Psoas muscle (tissue), 8 donors: Measurements from ENCODE around the gene UBE2H. TPM values are rescaled to one million over a fixed set of nuclear protein-coding genes. Genes with fewer than 3 reads are reported as not detected.

Experiments used
- ATAC-seq, 4 donors: fragments of 200-7000 bp; cut with Tn5 transposase; one replicate each; pipeline ENCODE4 v1.9.1; 2020; ENCODE audit warnings: moderate library complexity in 3 of 4, mild to moderate bottlenecking in 2 of 4
- DNase-seq, 2 donors: peaks; one replicate each; pipeline ENCODE4 v3.0.0-alpha.2; 2020
- H3K27ac ChIP-seq: fragments of 200-600 bp; one replicate; pipeline ENCODE4 v1.8.0; 2022
- H3K27me3 ChIP-seq, 3 donors: fragments of 200-600 bp in 1 of 3; one replicate each; pipeline versions ENCODE4 v1.6.1 to v1.8.0; 2013 to 2022; ENCODE audit warnings: low read length in 2 of 3, mild to moderate bottlenecking in 2 of 3, moderate library complexity in 1 of 3; ENCODE audit not compliant: insufficient read depth in 3 of 3
- H3K36me3 ChIP-seq, 2 donors: fragments of 200-600 bp in 1 of 2; one replicate each; pipeline versions ENCODE4 v1.6.1 to v1.8.0; 2013 to 2022; ENCODE audit warnings: low read depth in 1 of 2, mild to moderate bottlenecking in 1 of 2, moderate library complexity in 1 of 2; ENCODE audit not compliant: insufficient read depth in 1 of 2
- H3K4me1 ChIP-seq: fragments of 200-600 bp; one replicate; pipeline ENCODE4 v1.8.0; 2022
- H3K4me3 ChIP-seq: fragments of 200-600 bp; one replicate; pipeline ENCODE4 v1.8.0; 2022; ENCODE audit warnings: mild to moderate bottlenecking
- H3K9me3 ChIP-seq: fragments of 200-600 bp; one replicate; pipeline ENCODE4 v1.8.0; 2022
- WGBS, 3 donors: extraction: QIAGEN DNeasy Blood & Tissue Kit; methylation state at CpG; one replicate each; pipeline versions ENCODE4 v1.1.6 to v1.1.7; 2013; 5-methylcytosine and 5-hydroxymethylcytosine counted together
- intact Hi-C, 2 donors: fragments of 100-400 bp; cut with DNase I; formaldehyde crosslinking; loops; one replicate each; pipeline versions ENCODE4 v1.11.0 to v1.14.2; 2022
- polyA plus RNA-seq, 3 donors: library from polyadenylated mRNA; stranded (reverse); fragments of 200-250 nt; gene quantifications; one replicate each; pipeline ENCODE4 v1.2.3, GENCODE V29; 2013
- total RNA-seq, 4 donors: library from RNA; stranded (reverse); fragmentation: NEBNext Ultra II Directional in 2 of 4; extraction: Animal tissue kit (Norgen Biotek cat#: 25700) in 2 of 4; gene quantifications; one replicate each; pipeline versions ENCODE4 v1.2.1 to v1.2.4, GENCODE V29; 2021 to 2023
- TF ChIP-seq, protein P1 (sequence below): fragments of 200-600 bp; IDR thresholded peaks from one replicate; pipeline ENCODE4 v1.8.0; 2022; ENCODE audit warnings: antibody characterized with exemption
- donor health status: healthy with polysubstance abuse.
- donor health status: DM: no; HTN: no; CAD: no; lungs with moderate emphysema.
- donor health status: Bipolar disorder and iron deficiency.
- donor health status: healthy.
- donor health status: DM: yes; HTN: yes; CAD: no.
- donor health status: DM: no; HTN: no; CAD: no.
- donor health status: DM: no; HTN: no; CAD: no.
- donor health status: DM: yes; HTN: yes; CAD: no.

The UBE2H gene
- total and polyA plus RNA-seq, 7 donors: 17.3 to 115 (median 77.3) TPM

DNA sequence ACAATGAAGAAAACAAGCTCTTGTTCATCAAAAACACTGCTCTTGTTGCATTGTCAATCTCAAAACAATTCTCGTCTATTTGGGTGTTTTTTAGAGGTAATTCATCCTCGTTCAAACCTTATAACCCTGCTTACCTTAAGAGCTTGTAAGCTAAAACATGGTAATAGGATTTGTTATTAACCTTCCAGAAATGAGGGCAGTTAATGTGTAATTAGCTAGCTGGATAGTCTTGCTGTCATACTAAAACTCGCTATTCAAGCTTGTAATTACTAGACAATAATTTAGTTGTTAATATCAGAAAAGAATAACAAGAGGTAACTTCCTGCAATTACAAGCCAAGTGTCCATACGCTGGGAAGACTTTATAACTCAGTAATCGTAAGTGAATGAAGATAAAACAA is 101.6 kb downstream of the UBE2H start:
- no peak for DNase-seq
- Histone ChIP-seq H3K27ac (no peak overlapping the region), H3K9me3 (no peaks in the 10 kb centered on the region), H3K36me3 (peaks cover 2 to 3% of the 10 kb centered on the region in 2 donors), H3K4me3 (no peak overlapping the region), H3K27me3 (no peaks in the 10 kb centered on the region), H3K4me1 (peaks cover 43% of the 10 kb centered on the region)
- ATAC-seq: no peak
- intact Hi-C loops: loop anchor here in 1 of 2 donors (10.0 kb wide), 1 partner anchor 54 kb away; no protein-coding TSS in a partner anchor
- whole genome bisulfite sequencing, 3 donors: 91 to 94% (median 93%) methylated on average over 5 of the region's 5 CpGs
- TF ChIP-seq, protein P1, sequence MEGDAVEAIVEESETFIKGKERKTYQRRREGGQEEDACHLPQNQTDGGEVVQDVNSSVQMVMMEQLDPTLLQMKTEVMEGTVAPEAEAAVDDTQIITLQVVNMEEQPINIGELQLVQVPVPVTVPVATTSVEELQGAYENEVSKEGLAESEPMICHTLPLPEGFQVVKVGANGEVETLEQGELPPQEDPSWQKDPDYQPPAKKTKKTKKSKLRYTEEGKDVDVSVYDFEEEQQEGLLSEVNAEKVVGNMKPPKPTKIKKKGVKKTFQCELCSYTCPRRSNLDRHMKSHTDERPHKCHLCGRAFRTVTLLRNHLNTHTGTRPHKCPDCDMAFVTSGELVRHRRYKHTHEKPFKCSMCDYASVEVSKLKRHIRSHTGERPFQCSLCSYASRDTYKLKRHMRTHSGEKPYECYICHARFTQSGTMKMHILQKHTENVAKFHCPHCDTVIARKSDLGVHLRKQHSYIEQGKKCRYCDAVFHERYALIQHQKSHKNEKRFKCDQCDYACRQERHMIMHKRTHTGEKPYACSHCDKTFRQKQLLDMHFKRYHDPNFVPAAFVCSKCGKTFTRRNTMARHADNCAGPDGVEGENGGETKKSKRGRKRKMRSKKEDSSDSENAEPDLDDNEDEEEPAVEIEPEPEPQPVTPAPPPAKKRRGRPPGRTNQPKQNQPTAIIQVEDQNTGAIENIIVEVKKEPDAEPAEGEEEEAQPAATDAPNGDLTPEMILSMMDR: no peak

DNA sequence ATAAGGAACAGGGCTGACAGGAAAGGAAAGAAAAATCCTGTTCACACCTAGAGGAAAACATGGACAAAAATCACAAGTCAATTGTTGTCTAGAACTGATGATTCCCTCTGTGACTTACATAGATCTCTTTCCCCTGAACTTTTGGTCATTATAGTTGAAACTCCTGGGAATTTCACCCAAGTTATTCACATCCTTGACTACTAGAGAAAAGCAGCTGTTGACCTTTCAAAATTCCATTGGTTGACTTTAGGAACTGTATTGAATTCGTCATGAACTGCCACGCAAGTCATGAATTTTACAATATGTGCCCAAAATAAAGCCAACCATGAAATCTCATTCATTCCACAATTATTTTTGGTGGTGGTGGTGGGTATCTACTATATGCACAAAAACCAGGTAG is 104.3 kb downstream of the UBE2H start:
- Histone ChIP-seq H3K4me1 (peaks cover 50% of the 10 kb centered on the region), H3K9me3 (no peaks in the 10 kb centered on the region), H3K27me3 (no peaks in the 10 kb centered on the region), H3K36me3 (no peaks in the 10 kb centered on the region), H3K4me3 (no peak overlapping the region), H3K27ac (peak overlapping the region; percentile 14)
- WGBS, 3 donors: 65 to 72% (median 67%) methylated on average over 2 of the region's 2 CpGs
- ATAC-seq (no peak), DNase-seq (no peak)
- TF ChIP-seq, protein P1: no peak
- intact Hi-C loops: no loop called here

DNA sequence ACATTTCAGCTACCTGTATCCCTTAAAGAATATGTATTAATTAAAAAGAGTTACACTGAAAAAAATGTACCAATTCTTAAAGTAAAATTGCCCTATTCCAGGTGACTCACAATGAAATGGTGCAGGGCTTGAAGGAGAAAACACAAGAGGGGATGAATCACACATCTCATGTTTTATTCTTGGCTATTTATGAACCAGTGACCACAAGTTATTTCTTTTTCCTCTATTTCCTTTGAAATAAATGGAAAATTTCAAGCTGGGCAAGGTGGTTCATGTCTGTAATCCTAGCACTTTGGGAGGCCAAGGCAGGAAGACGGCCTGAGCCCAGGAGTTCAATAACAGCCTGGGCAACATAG is 106.8 kb downstream of the UBE2H start:
- intact Hi-C loops: no loop called here
- H3K36me3 ChIP-seq: no peaks in the 10 kb centered on the region
- no peaks in the 10 kb centered on the region for H3K9me3 ChIP-seq
- DNase-seq (no peak), ATAC-seq (peak; percentile 42 to 76 (median 52))
- peak overlapping the region; percentile 54 for H3K27ac ChIP-seq
- H3K4me3 ChIP-seq: no peak overlapping the region
- H3K4me1 ChIP-seq: peaks cover 67% of the 10 kb centered on the region
- no peaks in the 10 kb centered on the region for H3K27me3 ChIP-seq
- 96% methylated on average over 1 of the region's 1 CpG for WGBS, 3 donors
- TF ChIP-seq, protein P1: no peak

DNA sequence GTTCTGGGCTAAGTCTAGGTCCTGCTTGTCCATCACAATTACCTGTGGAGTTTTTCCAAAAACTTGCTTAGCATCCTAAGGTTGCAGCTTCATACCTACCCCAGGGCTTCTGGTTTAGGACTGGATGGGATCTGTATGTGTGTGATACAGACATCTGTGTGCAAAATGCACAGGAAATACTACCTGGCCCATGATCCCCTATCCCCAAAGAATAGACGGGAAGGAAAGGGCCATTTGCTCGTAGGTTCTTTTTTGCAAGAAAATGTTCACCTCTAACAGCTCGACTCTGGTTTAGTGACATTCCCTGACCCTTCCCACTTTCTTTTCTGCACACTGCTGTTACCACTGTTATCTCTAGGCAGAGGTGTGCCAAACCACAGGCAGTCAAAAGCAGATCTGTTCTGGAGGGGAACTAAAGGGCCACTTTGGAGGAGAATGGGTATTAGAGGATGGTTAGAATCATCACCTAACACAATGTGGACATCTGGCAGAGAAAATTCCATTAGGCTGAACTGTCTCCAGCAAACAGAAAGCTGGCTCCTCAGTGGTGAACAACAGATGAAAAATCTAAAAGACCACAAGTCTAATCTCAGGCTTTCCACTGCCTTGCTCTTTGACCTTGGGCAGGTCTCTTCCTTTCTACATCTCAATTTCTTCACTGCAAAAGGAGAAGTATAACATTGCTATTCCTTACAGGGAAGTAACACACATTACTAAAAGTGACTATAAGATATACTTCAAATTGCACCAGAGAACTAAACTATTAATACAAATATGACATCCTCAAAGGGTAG is 107.4 kb downstream of the UBE2H start:
- peak; percentile 12 to 19 (median 16) for ATAC-seq
- no peaks in the 10 kb centered on the region for H3K36me3 ChIP-seq
- H3K27ac ChIP-seq: peak overlapping the region; percentile 54
- H3K4me3 ChIP-seq: no peak overlapping the region
- intact Hi-C loops: no loop called here
- DNase-seq: no peak
- 72 to 81% (median 76%) methylated on average over 3 of the region's 3 CpGs for WGBS, 3 donors
- peaks cover 73% of the 10 kb centered on the region for H3K4me1 ChIP-seq
- H3K9me3 ChIP-seq: no peaks in the 10 kb centered on the region
- TF ChIP-seq, protein P1: no peak
- H3K27me3 ChIP-seq: no peaks in the 10 kb centered on the region
